Smooth muscle cell (in vitro differentiated cells): ENCODE measurements around the gene MCF2L. TPM values are rescaled to one million over a fixed set of nuclear protein-coding genes. Genes with fewer than 3 reads are reported as not detected.

ENCODE experiments used
- DNase-seq: peaks from one replicate; lab custom pipeline; 2025; ENCODE audit not compliant: unreplicated experiment; lab: John Stamatoyannopoulos, UW
- H2AFZ ChIP-seq: fragments of 200-600 bp; sonication (generic); 2 replicates; pipeline ENCODE4 v1.6.0; 2016; ENCODE audit warnings: antibody characterized with exemption, low read depth, mild to moderate bottlenecking
- H3F3A ChIP-seq: fragments of 200-600 bp; sonication (generic); 2 replicates; pipeline ENCODE4 v1.6.0; 2017; ENCODE audit warnings: antibody characterized with exemption, low read depth
- H3K27ac ChIP-seq: fragments of 200-600 bp; sonication (generic); 2 replicates; pipeline ENCODE4 v1.5.1; 2016; ENCODE audit warnings: low read depth, mild to moderate bottlenecking
- H3K27me3 ChIP-seq: fragments of 200-600 bp; sonication (generic); 2 replicates; pipeline ENCODE4 v1.6.1; 2016; ENCODE audit warnings: low read depth, mild to moderate bottlenecking
- H3K36me3 ChIP-seq: fragments of 200-600 bp; sonication (generic); 2 replicates; pipeline ENCODE4 v1.5.1; 2016; ENCODE audit warnings: low read depth
- H3K4me1 ChIP-seq: fragments of 200-600 bp; sonication (generic); 2 replicates; pipeline ENCODE4 v1.5.1; 2016; ENCODE audit warnings: low read depth
- H3K4me2 ChIP-seq: fragments of 200-600 bp; sonication (generic); 2 replicates; pipeline ENCODE4 v1.6.0; 2016; ENCODE audit warnings: mild to moderate bottlenecking
- H3K4me3 ChIP-seq: fragments of 200-600 bp; sonication (generic); 2 replicates; pipeline ENCODE4 v1.5.1; 2016; ENCODE audit warnings: mild to moderate bottlenecking
- H3K79me2 ChIP-seq: fragments of 200-600 bp; sonication (generic); 2 replicates; pipeline ENCODE4 v1.6.0; 2016; ENCODE audit warnings: low read depth, mild to moderate bottlenecking
- H3K9ac ChIP-seq: fragments of 200-600 bp; sonication (generic); 2 replicates; pipeline ENCODE4 v1.6.0; 2016; ENCODE audit warnings: low read depth
- H3K9me3 ChIP-seq: fragments of 200-600 bp; sonication (generic); replicated peaks from 2 replicates; pipeline ENCODE4 v1.5.1; 2016; ENCODE audit warnings: low read depth
- H4K20me1 ChIP-seq: fragments of 200-600 bp; sonication (generic); 2 replicates; pipeline ENCODE4 v1.6.0; 2016; ENCODE audit warnings: low read depth
- CTCF ChIP-seq: fragments of 200-600 bp; sonication (generic); IDR thresholded peaks from 2 replicates; pipeline ENCODE4 v1.5.1; 2017; ENCODE audit warnings: borderline replicate concordance, mild to moderate bottlenecking, antibody characterized with exemption; ENCODE audit not compliant: insufficient read depth, poor library complexity, severe bottlenecking
- WGBS: methylation state at CpG from one replicate; pipeline ENCODE4 v1.1.7; 2016; ENCODE audit warnings: low lambda C conversion rate; 5-methylcytosine and 5-hydroxymethylcytosine counted together
- polyA plus RNA-seq: library from polyadenylated mRNA; unstranded; fragments of >200 nt; fragmentation: Nextera tagmentation; extraction: Ambion mirVana; gene quantifications from 2 replicates; pipeline ENCODE4 v1.2.1, GENCODE V29; 2016
- total RNA-seq: library from RNA; depleted of rRNA; stranded (reverse); fragments of >200 nt; gene quantifications from 2 replicates; pipeline ENCODE4 v1.2.3, GENCODE V29; 2014

The MCF2L gene
- total and polyA plus RNA-seq, 2 experiments from 2014 or later, result 0.54 to 7.6 TPM

- Histone ChIP-seq H3F3A (no peaks in the 10 kb centered on the region), H3K9ac (no peak overlapping the region), H3K4me1 (no peaks in the 10 kb centered on the region), H3K79me2 (no peaks in the 10 kb centered on the region), H3K36me3 (no peaks in the 10 kb centered on the region), H3K27me3 (no peaks in the 10 kb centered on the region), H3K4me3 (no peak overlapping the region), H3K27ac (no peak overlapping the region), H3K9me3 (no peaks in the 10 kb centered on the region), H4K20me1 (no peaks in the 10 kb centered on the region), H2AFZ (no peak overlapping the region), H3K4me2 (no peak overlapping the region)
- DNase-seq, result no peak
- no peak for TF ChIP-seq CTCF
- 73% methylated on average over 39 of the region's 48 CpGs for WGBS
These were observed 81.9 kb downstream of the MCF2L start for GRCh38 chr13:113050734-113051431.

- Histone ChIP-seq H3K36me3 (no peaks in the 10 kb centered on the region), H3K79me2 (no peaks in the 10 kb centered on the region), H3K27me3 (no peaks in the 10 kb centered on the region), H3K4me2 (no peak overlapping the region), H3K9ac (no peak overlapping the region), H3K4me3 (no peak overlapping the region), H3K27ac (no peak overlapping the region), H2AFZ (no peak overlapping the region), H3F3A (no peaks in the 10 kb centered on the region), H3K9me3 (no peaks in the 10 kb centered on the region), H4K20me1 (no peaks in the 10 kb centered on the region), H3K4me1 (no peaks in the 10 kb centered on the region)
- DNase-seq, result no peak
- 92% methylated on average over 13 of the region's 14 CpGs for WGBS
- TF ChIP-seq CTCF, result no peak
These were observed 82.6 kb downstream of the MCF2L start for GRCh38 chr13:113051641-113052040.

- H3K27me3 ChIP-seq, result no peaks in the 10 kb centered on the region
- H3K4me3 ChIP-seq, result no peak overlapping the region
- H3K9me3 ChIP-seq, result no peaks in the 10 kb centered on the region
- no peak overlapping the region for H2AFZ ChIP-seq
- no peaks in the 10 kb centered on the region for H3K36me3 ChIP-seq
- no peak for TF ChIP-seq CTCF
- H3K9ac ChIP-seq, result no peak overlapping the region
- no peaks in the 10 kb centered on the region for H3K79me2 ChIP-seq
- no peak overlapping the region for H3K27ac ChIP-seq
- H3K4me1 ChIP-seq, result no peaks in the 10 kb centered on the region
- no peaks in the 10 kb centered on the region for H4K20me1 ChIP-seq
- 96% methylated on average over 16 of the region's 16 CpGs for WGBS
- H3K4me2 ChIP-seq, result no peak overlapping the region
- no peak for DNase-seq
- H3F3A ChIP-seq, result no peaks in the 10 kb centered on the region
These were observed 83.2 kb downstream of the MCF2L start for GRCh38 chr13:113052206-113052605.

GRCh38 chr13:113052971-113053370, 84.0 kb downstream of the MCF2L start:
- no peaks in the 10 kb centered on the region for H3K36me3 ChIP-seq
- WGBS, result 94% methylated on average over 13 of the region's 13 CpGs
- no peak for TF ChIP-seq CTCF
- H3K9me3 ChIP-seq, result no peaks in the 10 kb centered on the region
- H3K9ac ChIP-seq, result no peak overlapping the region
- no peaks in the 10 kb centered on the region for H3F3A ChIP-seq
- H4K20me1 ChIP-seq, result no peaks in the 10 kb centered on the region
- no peak for DNase-seq
- no peaks in the 10 kb centered on the region for H3K79me2 ChIP-seq
- no peak overlapping the region for H2AFZ ChIP-seq
- H3K4me1 ChIP-seq, result no peaks in the 10 kb centered on the region
- no peak overlapping the region for H3K4me2 ChIP-seq
- no peak overlapping the region for H3K4me3 ChIP-seq
- H3K27me3 ChIP-seq, result no peaks in the 10 kb centered on the region
- no peak overlapping the region for H3K27ac ChIP-seq
